AG10803 (cell line): ENCODE data around the gene NT5C2.
A peak's percentile ranks its signal among the peaks of the same experiment; 100 is the strongest.

ENCODE experiments used
- DNase-seq: peaks from one replicate; pipeline ENCODE4 v3.0.0; 2010; ENCODE audit warnings: low read depth
- H3K4me3 ChIP-seq: 2 replicates; pipeline ENCODE4 v1.5.1; 2011; ENCODE audit warnings: mild to moderate bottlenecking, low read length, control low read depth
- TF ChIP-seq, protein P1 (sequence below): conservative IDR thresholded peaks from 2 replicates; pipeline ENCODE4 v1.5.1; 2011; ENCODE audit warnings: mild to moderate bottlenecking, low read length, control low read depth, inconsistent platforms

NT5C2 gene

DNA sequence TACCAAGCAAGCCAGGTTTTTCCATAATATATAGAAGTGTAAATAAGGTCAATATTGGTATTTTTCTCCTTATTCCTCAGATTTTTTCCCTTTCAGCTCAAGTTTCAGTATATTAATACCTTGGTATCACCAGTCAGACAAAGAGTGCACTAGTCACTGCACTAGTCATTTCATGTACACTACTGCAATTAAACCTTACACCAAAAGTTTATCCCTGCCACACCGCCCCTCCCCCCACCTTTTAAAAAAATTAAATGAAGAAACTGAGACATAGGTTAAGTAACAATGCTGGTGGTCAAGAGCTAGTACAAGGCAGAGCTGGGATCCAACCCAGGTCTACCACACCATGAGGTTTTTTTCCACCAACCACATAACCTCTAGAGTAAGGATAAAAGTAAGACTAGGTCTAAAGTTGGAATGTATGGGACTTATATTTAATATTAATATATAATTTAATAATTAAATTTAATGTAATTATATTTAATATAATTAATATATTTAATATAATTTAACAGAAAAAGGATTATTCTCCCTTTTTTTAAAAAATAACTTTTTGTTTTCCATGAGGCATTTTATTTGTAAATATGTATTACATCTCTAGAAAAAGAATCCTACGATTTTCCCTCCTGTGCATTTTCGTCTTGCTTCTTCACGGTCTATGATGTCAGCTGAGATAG lies 68.5 kb downstream of the NT5C2 start:
- DNase-seq: no peak

GRCh38 chr10:103123282-103124024 lies 69.6 kb downstream of the NT5C2 start:
- TF ChIP-seq, protein P1, sequence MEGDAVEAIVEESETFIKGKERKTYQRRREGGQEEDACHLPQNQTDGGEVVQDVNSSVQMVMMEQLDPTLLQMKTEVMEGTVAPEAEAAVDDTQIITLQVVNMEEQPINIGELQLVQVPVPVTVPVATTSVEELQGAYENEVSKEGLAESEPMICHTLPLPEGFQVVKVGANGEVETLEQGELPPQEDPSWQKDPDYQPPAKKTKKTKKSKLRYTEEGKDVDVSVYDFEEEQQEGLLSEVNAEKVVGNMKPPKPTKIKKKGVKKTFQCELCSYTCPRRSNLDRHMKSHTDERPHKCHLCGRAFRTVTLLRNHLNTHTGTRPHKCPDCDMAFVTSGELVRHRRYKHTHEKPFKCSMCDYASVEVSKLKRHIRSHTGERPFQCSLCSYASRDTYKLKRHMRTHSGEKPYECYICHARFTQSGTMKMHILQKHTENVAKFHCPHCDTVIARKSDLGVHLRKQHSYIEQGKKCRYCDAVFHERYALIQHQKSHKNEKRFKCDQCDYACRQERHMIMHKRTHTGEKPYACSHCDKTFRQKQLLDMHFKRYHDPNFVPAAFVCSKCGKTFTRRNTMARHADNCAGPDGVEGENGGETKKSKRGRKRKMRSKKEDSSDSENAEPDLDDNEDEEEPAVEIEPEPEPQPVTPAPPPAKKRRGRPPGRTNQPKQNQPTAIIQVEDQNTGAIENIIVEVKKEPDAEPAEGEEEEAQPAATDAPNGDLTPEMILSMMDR: no peak
- no peak overlapping the region for H3K4me3 ChIP-seq

More for the DNA sequence above, 68.5 kb downstream of the NT5C2 start:
- TF ChIP-seq, protein P1: no peak
- no peak overlapping the region for H3K4me3 ChIP-seq

DNA sequence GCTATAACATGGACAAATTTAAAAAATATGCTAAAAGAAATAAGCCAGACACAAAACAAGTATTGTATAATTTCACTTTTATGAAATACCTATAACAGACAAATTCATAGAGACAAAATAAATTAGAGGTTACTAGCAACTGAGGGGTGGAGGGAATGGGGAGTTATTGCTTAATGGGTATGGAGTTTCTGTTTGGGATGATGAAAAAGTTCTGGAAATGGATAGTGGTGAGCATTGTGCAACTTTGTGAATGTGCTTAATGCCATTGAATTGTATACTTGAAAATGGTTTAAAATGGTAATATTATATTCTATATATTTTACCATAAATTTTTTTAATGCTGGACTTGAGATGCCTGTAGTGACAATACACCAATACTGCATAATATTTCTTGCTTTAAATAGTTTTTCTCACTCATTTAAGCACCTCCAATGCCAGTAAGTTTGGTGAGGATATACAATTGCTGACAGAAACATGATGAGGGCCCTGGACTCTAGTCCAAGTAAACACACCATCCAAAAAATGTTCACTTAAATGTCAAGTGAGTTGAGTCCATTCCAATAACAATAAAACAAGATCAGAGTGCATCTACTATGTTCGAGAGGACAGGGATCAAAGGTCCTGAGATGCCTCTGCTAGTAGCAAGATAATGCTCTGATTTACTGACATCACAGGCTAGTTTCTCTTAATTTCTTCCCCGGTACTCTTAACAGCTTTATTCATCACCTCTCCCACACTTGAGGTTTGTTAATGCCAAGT lies 71.9 kb downstream of the NT5C2 start:
- no peak overlapping the region for H3K4me3 ChIP-seq
- peak; percentile 54 for DNase-seq
- TF ChIP-seq, protein P1: no peak

More at GRCh38 chr10:103123282-103124024, 69.6 kb downstream of the NT5C2 start:
- no peak for DNase-seq

DNA sequence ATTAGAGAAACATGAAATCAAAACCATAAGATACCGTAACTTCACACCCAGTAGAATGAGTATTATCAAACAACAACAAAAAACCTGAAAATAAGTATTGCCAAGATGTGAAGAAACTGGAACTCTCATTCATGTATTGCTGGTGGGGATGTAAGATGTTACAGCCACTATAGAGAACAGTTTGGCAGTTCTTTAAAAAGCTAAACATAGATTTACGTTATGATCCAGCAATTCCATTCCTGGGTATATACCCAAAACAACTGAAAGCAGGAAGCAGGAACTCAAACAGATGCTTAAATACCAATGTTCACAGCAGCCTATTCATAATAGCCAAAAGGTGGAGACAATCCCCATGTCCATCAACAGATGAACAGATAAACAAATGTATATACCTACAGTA lies 72.5 kb downstream of the NT5C2 start:
- H3K4me3 ChIP-seq: no peak overlapping the region
- DNase-seq: no peak

GRCh38 chr10:103117247-103117646 lies 75.8 kb downstream of the NT5C2 start:
- H3K4me3 ChIP-seq: no peak overlapping the region
- no peak for DNase-seq
- TF ChIP-seq, protein P1: no peak

More for the DNA sequence above, 72.5 kb downstream of the NT5C2 start:
- TF ChIP-seq, protein P1: no peak

GRCh38 chr10:103114876-103115275 lies 78.2 kb downstream of the NT5C2 start:
- TF ChIP-seq, protein P1: no peak
- no peak overlapping the region for H3K4me3 ChIP-seq
- no peak for DNase-seq
